ENCODE data around the gene SGMS2.

SGMS2 gene

GRCh38 chr4:107866726-107867125 is 42.0 kb downstream of the SGMS2 start:
- no peak for DNase-seq
- TF ChIP-seq CTCF (IDR thresholded peaks at IDR 0.05; ENCODE audit: low read depth, low read length): no peak
- H3K36me3 ChIP-seq: no peaks in the 10 kb centered on the region
- H3K27me3 ChIP-seq: peaks cover 44% of the 10 kb centered on the region
- H3K9me3 ChIP-seq: no peaks in the 10 kb centered on the region
- H3K4me3 ChIP-seq (ENCODE audit: low read depth, low read length): no peak overlapping the region
- no peaks in the 10 kb centered on the region for H3K4me1 ChIP-seq

- no peaks in the 10 kb centered on the region for H3K9me3 ChIP-seq
- H3K36me3 ChIP-seq: no peaks in the 10 kb centered on the region
- no peak for TF ChIP-seq CTCF (IDR thresholded peaks at IDR 0.05; ENCODE audit: low read depth, low read length)
- H3K4me1 ChIP-seq: no peaks in the 10 kb centered on the region
- no peak for DNase-seq
- peaks cover 39% of the 10 kb centered on the region for H3K27me3 ChIP-seq
- no peak overlapping the region for H3K4me3 ChIP-seq (ENCODE audit: low read depth, low read length)
Observed at GRCh38 chr4:107870236-107870635, 45.5 kb downstream of the SGMS2 start.

- no peak for DNase-seq
- Histone ChIP-seq H3K36me3 (no peaks in the 10 kb centered on the region), H3K27me3 (peaks cover 39% of the 10 kb centered on the region), H3K4me3 (ENCODE audit: low read depth, low read length) (no peak overlapping the region), H3K4me1 (no peaks in the 10 kb centered on the region), H3K9me3 (no peaks in the 10 kb centered on the region)
- no peak for TF ChIP-seq CTCF (IDR thresholded peaks at IDR 0.05; ENCODE audit: low read depth, low read length)
Observed at GRCh38 chr4:107870916-107871786, 46.4 kb downstream of the SGMS2 start.

GRCh38 chr4:107874024-107874423 is 49.3 kb downstream of the SGMS2 start:
- no peaks in the 10 kb centered on the region for H3K4me1 ChIP-seq

GRCh38 chr4:107876099-107876498 is 51.4 kb downstream of the SGMS2 start:
- no peak for DNase-seq
- H3K9me3 ChIP-seq: no peaks in the 10 kb centered on the region
- H3K4me3 ChIP-seq (ENCODE audit: low read depth, low read length): no peak overlapping the region

More at GRCh38 chr4:107874024-107874423, 49.3 kb downstream of the SGMS2 start:
- Histone ChIP-seq H3K36me3 (no peaks in the 10 kb centered on the region), H3K4me3 (ENCODE audit: low read depth, low read length) (no peak overlapping the region), H3K27me3 (peaks cover 27% of the 10 kb centered on the region), H3K9me3 (no peaks in the 10 kb centered on the region)
- no peak for DNase-seq
- no peak for TF ChIP-seq CTCF (IDR thresholded peaks at IDR 0.05; ENCODE audit: low read depth, low read length)

More at GRCh38 chr4:107876099-107876498, 51.4 kb downstream of the SGMS2 start:
- no peak for TF ChIP-seq CTCF (IDR thresholded peaks at IDR 0.05; ENCODE audit: low read depth, low read length)
- H3K36me3 ChIP-seq: no peaks in the 10 kb centered on the region
- H3K27me3 ChIP-seq: peaks cover 13% of the 10 kb centered on the region
- H3K4me1 ChIP-seq: no peaks in the 10 kb centered on the region
